GM21528 (cell line): Measurements from ENCODE around the gene MEX3C.
A peak's percentile ranks its signal among the peaks of the same experiment; 100 is the strongest.

Source experiments
- ATAC-seq: cut with Tn5 transposase; IDR thresholded peaks from one replicate; pipeline ENCODE4 v1.9.1; 2021; ENCODE audit warnings: mild to moderate bottlenecking, moderate library complexity; ENCODE audit not compliant: unreplicated experiment, low FRiP score

MEX3C gene

DNA sequence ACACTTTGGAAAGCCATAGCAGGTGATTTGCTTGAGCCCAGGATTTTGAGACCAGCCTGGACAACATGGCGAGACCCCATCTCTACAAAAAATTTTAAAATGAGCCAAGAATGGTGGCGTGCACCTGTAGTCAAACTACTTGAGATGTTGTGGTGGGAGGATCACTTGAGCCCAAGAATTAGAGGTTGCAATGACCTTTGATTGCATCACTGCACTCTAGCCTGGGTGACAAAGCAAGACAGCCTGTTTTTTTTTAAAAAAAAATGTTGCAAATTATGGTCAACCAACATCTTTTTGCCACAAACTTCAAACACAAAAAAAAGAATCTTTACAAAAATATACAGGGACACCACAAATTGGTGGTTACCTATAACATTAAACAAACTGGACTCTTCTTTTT is 40.3 kb downstream of the MEX3C start:
- no peak for ATAC-seq

DNA sequence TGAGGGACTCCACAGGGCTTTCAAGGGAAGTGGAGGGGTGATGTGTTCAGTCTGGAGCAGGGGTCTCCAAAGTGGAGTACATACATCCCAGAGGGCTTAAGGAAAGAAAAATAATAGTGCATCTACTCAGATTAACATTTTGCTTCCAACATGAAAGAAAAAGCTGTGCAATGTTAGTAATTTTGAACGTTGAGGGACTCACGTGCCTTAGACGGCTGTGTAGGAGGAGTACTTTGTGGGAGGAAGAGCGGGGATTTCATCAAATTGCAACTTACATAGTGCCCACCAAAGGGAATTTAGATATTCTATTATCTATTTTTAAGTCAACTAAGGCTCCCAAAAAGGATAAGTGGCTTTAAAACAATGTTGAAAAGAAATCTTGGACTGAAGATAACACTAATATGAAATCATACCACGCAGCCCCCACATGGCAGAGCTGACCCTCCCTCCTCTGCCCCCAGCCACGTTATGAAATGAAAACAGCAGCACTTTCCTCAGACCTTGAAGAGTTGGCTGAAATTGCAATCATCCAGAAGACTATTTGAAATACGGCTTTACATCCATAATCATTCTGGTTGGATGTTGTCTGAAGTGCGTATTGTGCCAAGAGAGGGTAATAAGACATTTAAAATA is 42.9 kb downstream of the MEX3C start:
- ATAC-seq, result no peak

DNA sequence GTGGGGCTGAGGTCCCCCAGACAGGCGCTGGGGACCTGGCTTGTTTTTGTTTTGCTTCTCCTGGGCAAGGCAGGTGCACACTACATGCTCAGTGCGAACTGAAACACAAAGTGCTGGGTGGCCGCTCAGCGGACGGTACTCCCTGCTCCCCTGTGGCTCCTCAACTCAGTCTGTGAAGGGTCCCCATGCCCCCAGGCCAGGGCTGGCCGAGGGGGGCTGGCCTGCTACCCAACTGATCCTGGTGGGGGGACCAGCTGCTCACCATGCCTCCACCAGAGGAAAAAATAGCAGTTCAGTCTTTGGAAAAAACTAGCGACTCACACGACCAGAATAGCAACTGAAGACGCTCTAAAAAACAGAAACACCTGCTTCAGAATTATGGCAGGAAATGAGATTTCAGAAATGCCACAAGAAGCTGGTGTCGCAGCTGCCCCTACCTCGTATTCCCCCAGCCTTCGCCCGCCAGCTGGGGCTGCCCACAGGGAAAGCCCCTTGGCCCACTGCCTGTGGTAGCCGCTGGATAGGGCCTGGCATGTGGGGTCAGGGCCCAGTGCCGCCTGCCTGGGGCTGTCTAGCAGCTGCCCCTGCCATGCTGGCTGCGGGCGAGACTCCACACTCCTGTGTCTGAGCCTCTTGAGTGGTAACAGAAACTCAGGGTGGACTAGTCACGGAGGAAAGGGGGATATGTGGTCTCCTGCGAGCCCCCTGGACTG is 43.7 kb downstream of the MEX3C start:
- peak; percentile 83 for ATAC-seq

DNA sequence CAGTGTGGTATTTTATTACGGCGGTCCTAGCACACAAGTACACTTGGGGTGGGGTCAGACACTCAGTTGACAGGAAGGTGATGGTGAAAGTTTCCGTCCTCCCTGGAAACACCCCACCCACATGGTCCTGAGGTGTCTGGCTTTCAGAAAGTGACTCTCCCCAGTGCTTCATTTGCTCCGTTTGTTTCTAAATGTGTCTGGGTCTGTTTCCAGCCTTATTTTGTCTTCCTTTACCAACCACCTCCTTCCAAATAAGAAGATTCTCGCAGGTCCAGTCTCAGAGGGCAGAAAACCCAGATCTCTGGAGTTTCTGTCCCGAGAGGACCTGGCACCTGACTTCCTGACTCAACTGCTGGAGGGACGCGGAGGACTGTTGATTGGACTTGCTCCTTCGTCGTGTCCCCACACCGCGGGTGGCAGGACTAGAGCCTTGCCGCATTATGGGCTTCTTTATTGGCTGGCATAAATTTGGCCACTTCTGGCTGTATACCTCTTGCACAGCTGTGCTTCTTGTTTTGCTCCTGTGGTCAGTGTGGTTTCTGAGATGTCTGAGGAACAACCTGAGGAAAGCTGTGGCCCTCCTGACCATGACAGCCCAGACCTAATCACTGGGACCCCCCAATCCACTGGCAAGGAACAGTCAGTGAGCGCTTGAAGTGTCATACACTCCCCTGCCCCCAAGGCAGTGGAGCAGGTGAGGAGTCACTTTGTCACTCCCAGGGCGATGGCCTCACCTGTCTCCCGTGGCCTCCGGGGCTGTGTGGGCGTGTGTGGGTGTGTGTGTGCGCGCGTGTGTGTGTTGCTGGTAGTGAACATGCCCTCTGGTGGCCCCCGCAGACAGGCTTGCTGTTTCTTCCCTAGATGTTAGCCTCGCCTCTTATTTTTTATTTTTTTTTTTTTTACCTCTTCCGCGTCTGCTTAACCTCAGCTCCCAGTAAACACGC is 45.6 kb downstream of the MEX3C start:
- ATAC-seq, result peak; percentile 29

DNA sequence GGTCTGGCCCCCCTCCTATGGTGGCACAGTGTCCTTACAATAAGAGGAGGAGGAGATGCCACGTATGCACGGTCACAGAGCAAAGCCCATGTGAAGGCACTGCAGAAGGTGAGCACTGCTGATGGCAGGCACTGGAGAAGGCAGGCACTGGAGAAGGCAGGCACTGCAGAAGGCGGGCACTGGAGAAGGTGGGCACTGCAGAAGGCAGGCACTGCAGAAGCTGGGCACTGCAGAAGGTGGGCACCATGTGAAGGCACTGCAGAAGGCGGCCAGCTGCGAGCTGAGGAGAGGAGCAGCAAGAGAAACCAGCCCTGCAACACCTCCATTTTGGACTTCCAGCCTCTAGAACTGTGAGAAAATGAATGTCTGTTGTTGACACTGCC is 46.3 kb downstream of the MEX3C start:
- no peak for ATAC-seq

DNA sequence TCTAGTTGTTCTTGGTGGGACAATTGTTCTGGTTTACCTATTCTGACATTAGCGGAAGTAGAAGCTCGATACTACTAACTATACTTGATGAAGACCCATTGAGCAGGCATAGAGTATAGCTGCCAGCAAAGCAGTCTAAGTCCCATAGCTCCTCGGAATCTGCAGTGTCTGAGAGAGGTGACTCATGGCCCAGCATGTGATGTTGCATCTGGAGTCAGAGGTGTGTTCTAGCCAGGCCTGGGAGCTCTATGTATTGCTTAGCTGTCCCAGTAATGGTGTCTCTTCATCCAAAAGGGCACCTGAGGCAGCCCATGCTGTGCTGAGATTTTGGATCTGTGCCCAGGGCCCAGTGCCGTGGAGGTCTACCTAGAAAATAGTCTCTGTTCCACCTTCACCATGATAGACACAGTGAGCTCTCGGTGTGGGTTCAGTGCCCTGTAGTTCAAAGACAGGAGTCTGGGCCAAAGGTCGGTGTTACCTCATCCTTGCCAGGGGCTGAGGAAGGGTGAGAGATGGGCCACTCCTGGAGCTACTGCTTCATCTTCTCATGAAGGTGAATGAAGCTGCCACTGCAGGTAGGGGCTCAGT is 47.3 kb downstream of the MEX3C start:
- ATAC-seq, result no peak

DNA sequence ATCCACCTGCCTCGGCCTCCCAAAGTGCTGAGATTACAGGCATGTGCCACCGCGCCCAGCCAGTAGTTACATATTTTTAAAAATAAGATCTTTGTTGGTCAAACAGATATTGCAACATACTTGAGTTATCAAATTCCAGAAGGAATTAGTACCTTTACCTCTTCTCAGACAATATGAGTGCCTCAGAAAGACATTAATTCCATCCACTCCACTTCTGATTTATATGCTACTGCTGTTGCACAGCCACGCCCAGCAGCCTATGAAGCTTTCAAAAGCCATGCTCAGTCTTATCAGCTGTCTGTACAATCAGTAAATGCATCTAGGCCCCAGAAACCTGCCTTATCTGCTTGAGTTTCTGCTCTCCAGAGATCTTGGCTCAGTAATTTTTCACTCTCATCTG is 47.8 kb downstream of the MEX3C start:
- no peak for ATAC-seq

DNA sequence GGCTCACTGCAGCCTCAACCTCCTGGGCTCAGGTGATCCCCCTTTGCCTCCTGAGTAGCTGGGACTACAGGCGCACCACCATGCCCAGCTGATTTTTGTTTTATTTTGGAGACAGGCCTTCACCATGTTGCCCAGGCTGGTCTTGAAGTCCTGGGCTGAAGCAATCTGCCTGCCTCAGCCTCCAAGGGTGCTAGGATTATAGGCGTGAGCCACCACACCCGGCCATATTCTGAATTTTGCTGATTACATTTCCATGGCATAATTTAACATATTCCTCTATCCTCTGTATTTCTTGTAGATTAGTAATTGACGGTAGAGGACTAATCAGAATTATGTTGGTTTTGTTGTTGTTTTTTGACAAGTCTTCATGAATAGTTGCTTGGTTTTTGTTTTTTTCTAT is 50.6 kb downstream of the MEX3C start:
- no peak for ATAC-seq

DNA sequence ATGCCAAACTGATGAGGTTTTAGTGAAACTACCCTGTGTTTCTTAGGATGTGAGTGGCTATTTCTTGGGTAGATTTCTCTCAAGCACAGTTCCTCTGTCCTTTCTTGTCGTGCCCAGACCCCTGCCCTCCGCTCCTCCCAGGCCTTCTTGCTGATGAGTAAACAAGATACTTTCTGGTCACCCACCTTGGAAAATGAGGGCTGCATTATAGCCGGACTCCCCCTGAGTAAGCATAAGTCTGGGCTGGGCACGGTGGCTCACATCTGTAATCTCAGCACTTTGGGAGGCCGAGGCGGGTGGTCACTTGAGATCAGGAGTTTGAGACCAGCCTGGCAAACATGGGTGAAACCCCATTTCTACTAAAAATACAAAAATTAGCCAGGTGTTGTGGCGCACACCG is 58.5 kb downstream of the MEX3C start:
- ATAC-seq, result no peak

DNA sequence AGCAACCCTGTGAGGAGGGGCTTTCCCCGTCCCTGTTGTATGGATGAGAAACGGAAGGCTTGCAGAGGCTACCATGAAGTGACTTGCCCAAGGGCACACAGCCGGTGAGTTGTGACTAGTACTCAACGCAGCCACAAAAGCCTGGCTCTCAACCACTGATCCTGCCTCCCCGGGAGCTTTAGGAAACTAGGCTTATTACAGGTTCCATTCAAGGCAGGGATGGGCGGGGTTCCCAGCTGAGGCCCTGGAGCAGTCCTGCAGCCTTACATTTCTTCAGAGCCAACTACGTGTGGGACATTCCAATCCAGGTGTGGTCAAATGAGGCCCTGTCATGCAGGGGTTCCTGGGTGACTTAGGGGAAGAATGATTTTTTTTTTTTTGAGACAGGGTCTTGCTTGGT is 59.6 kb downstream of the MEX3C start:
- no peak for ATAC-seq

DNA sequence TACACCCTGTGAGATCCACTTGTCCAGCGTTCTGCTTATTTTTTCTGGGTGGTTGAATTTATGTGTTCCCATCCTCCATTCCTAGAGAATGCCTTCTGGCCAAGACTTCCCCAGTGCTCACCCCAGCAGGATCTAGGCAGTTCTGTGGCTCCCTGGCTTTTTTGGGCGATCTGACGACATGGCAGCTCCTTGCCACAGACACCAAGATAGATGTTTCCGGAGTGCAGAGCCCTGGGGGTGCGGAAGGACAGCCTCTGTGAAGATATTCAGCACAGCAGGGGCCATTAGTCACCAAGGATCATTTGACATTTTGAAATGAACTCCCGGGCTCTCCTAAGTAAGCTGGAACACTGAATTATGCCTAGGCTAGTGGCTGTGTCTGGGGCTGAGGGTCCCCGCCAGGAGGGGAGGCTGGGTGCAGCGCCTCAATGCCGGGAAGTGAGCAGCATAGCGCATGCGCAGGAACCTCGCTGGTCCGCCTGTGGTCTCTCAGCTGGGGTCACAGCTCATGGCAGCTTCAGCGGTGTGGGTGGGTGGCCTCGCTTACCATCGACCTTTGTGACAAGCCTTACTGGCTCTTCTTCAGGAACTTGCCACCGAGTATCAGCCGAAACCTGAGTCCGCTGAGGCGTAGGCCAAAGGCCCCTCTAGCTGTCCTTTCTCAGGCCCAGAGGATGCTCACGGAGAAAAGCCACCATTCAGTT is 60.3 kb downstream of the MEX3C start:
- no peak for ATAC-seq

DNA sequence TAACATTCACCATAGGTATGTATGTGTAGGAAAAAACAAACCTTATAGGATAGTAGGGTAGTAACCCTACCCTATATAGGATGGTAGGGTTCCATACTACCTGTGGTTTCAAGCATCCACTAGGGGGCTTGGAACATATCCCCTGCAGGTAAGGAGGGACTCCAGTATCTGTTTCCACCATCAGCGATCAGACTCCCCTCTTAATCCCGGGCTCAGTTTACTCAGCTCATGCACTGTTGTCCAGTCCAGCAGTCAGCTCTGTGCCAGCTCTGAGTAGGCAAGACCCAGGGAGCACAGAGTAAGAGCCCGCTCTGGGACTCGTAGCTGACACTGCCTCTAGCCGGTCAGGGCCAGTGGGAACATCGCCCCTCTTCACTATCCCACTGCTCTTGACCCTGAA is 61.7 kb downstream of the MEX3C start:
- peak; percentile 57 for ATAC-seq

DNA sequence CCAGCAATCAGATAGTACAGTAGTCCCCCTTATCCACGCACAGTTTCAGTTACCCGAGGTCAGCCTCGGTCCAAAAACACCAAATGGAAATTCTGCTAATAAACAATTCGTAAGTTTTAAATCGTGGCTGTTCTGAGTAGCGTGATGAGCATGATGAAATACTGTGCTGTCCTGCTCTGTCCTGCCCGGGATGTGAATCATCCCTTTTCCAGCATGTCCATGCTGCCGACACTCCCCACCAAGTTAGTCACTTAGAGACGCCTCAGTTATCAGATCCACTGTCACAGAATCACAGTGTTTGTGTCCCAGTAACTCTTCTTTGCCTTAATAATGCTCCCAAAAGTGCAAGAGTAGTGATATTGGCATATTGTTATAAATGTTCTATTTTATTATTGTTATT is 62.1 kb downstream of the MEX3C start:
- ATAC-seq, result no peak

DNA sequence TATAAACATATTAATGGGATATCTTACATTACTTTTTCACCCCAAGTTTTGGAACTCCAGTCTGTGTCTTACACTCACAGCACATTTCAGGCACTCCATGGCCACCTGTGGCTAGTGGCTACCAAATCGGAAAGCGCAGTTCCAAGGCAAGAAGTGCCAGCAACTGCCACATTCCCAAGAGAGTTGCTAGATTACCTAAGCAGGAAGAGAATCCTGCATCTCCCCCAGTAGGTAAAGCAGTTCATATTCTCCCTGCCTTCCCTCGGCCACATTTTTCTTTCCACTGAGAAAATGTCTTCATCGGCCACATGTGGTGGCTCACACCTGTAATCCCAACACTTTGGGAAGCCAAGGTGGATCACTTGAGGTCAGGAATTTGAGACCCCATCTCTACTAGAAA is 62.8 kb downstream of the MEX3C start:
- no peak for ATAC-seq

DNA sequence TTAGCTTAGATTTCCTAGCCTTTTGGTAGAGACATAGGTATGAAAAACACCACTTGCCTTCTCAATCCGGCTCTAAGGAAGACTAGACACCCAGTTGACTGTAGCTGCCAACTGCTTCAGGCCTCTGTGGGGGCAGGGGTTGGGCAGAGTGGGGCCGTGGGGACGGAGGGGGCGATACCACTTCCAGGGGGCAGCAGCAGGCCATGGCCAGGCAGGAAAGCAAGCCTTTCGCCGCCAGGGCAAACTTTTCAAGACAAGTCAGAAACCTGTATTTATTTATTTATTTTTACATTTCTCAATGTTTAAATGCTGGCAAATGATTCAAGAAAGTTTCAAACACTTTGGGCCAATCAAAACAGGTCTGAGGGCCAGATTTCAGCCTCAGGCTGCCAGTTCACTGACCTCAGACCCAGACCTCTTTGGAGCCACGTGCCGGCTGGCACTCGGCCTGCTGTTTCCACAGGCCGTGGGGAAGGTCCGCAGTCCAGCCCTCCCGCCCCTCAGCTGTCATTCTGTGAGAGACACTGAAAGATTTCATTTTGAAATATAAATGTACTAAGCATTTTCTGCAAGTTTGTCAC is 63.8 kb downstream of the MEX3C start:
- no peak for ATAC-seq

DNA sequence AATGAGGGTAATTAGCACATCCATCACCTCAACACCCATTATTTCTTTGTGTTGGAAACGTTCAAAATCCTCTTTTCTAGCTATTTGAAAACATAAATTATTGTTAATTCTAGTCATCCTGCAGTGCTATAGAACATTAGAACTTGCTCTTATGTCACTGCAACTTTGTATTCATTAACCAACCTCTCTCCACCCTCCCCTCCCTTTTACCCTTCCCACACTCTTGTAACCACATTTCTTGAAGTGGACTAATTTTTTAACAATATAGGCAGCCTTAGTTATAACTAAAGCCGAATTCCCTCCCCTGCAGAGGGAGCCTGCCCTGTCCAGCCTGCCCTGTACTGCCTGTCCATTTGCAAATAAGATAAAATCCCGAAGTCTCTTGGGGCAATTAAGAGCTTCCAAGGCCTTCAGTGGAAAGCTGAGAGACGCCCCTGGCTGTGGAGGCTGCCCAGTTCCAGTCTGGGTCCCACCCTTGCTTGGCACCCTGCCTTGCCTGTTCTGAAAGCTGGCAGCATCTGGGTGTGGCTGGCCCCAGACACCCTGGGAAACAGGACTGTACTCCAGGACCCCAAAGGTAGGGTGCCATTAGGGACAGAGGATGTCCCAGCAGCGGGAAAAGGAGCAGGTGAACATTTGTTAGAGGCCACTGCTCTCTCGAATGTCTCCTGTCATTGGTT is 65.1 kb downstream of the MEX3C start:
- ATAC-seq, result no peak

DNA sequence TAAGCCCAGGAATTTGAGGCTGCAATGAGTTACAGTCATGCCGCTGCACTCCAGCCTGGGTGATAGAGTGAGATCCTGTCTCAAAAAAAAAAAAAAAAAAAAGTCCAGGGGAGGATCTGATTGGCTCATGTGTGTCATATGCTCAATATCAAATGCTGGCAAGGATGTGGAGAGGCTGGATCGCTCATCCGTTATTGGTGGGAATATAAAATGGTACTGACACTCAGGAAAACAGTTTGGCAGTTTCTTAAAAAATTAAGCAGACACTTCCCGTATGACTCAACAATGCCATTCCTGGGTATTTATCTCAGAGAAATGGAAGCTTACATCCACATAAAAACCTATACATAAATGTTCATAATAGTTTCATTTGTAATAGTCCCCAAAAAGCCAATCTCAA is 68.9 kb downstream of the MEX3C start:
- no peak for ATAC-seq

DNA sequence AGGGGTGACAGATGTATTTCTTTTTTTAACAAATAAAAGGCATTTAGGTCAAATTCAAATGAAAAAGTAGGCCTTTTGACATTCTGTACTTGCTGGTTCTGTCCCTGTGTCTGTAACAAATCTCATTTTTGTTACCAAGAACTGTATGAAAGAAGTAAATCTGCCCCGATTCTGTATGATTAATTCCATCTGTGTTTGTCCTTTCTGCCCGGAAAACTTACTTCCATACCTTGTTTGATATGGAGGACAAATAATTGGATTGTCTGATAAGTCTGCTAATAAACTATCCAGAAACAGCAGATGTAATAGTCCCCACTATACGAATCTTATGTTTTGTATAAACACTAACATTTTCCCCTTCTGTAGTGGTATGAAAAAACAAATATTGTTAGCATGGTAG is 69.8 kb downstream of the MEX3C start:
- no peak for ATAC-seq

DNA sequence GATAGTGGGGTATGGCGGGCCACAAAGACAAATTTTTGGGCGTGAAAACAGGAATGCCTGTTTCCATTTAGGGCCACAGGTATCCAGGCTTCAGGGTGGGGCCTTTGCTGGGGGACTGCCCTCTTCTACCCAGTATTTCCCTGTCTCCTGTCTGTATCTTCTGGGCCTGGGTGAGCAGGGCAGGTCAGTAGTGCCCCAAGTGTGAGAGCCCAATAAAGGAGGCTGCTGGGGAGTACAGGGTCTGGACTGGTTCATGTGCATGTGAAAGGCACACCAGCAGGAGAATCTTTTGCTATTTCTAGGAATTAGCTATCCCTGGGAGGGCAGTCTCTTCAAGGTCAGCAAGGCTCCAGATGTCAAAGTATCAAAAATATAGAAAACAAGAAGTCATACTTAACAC is 71.5 kb downstream of the MEX3C start:
- ATAC-seq, result no peak
